GM13976 (cell line): ENCODE measurements around the gene SCGN.

Experiments used
- DNase-seq: peaks from one replicate; pipeline ENCODE4 v3.0.0; 2012; ENCODE audit warnings: low spot score
- CTCF ChIP-seq: IDR thresholded peaks from 2 replicates; pipeline ENCODE4 v1.5.1; 2012; ENCODE audit warnings: borderline replicate concordance, mild to moderate bottlenecking; ENCODE audit not compliant: insufficient read depth; ENCODE audit errors: extremely low read depth, missing control alignments, control extremely low read depth
- in situ Hi-C: fragments of 300-500 bp; cut with MboI; formaldehyde crosslinking; loops from one replicate; pipeline ENCODE4 v1.12.0; 2022; ENCODE audit warnings: low sequenced_read_pairs, mixed read lengths, inconsistent platforms; ENCODE audit not compliant: unreplicated experiment

Gene SCGN

GRCh38 chr6:25749837-25750236 lies 97.8 kb downstream of the SCGN start:
- no peak for TF ChIP-seq CTCF
- in situ Hi-C loops, result no loop called here
- no peak for DNase-seq

GRCh38 chr6:25750906-25751305 lies 98.9 kb downstream of the SCGN start:
- in situ Hi-C loops, result no loop called here
- DNase-seq, result no peak
- no peak for TF ChIP-seq CTCF
